Measurements from ENCODE around the gene RHEB. TPM values are rescaled to one million over a fixed set of nuclear protein-coding genes. Genes with fewer than 3 reads are reported as not detected.

RHEB gene
- total and polyA plus RNA-seq, 2 experiments from 2014 or later: 101 to 239 TPM

GRCh38 chr7:151451626-151452571 is 67.8 kb downstream of the RHEB start:
- DNase-seq (ENCODE audit: low spot score): no peak
- H3K27ac Mint-ChIP-seq: no peak overlapping the region
- peaks cover 14% of the 10 kb centered on the region for H3K36me3 Mint-ChIP-seq (ENCODE audit: low read depth)
- peaks cover 17% of the 10 kb centered on the region for H3K27me3 Mint-ChIP-seq (ENCODE audit: insufficient read depth, low read depth, poor library complexity)
- H3K4me3 Mint-ChIP-seq: no peak overlapping the region
- Histone ChIP-seq H3K27me3 (ENCODE audit: insufficient read depth) (peaks cover 12% of the 10 kb centered on the region), H3K9me2 (ENCODE audit: insufficient read depth) (peaks cover 3% of the 10 kb centered on the region; the same call in 1 of the 2 replicates), H3K36me3 (ENCODE audit: insufficient read depth) (no peaks in the 10 kb centered on the region), H3K27ac (ENCODE audit: low read depth) (no peak overlapping the region), H4K20me1 (replicated peaks; ENCODE audit: insufficient read depth) (no peaks in the 10 kb centered on the region), H3F3A (replicated peaks; ENCODE audit: low read depth) (0 out of 2 replicates have a peak, but pooled peaks cover 4% of the 10 kb centered on the region), H3K4me3 (no peak overlapping the region), H2AFZ (no peak overlapping the region), H3K4me1 (ENCODE audit: insufficient read depth) (peaks cover 24% of the 10 kb centered on the region), H3K79me2 (replicated peaks; ENCODE audit: insufficient read depth) (no peaks in the 10 kb centered on the region), H3K4me2 (no peak overlapping the region)
- TF ChIP-seq NANOG (IDR thresholded peaks at IDR 0.05; ENCODE audit: borderline replicate concordance): no peak
- no peak for TF ChIP-seq ZNF462 (CRISPR knock-in tag; IDR thresholded peaks at IDR 0.05)
- no peak for TF ChIP-seq JUNB (IDR thresholded peaks at IDR 0.05; ENCODE audit: unreplicated experiment)
- TF ChIP-seq CTCF (conservative IDR thresholded peaks at IDR 0.05; ENCODE audit: low read depth in 2 of 2): no peak
- no peak for TF ChIP-seq POLR2AphosphoS5 (IDR thresholded peaks at IDR 0.05; ENCODE audit: low read depth)
- TF ChIP-seq ZNF114 (CRISPR knock-in tag; IDR thresholded peaks at IDR 0.05): no peak
- TF ChIP-seq STAT1 (IDR thresholded peaks at IDR 0.05; ENCODE audit: unreplicated experiment): no peak
- TF ChIP-seq REST (IDR thresholded peaks at IDR 0.05; ENCODE audit: unreplicated experiment): no peak
- no peak for TF ChIP-seq EZH2 (IDR thresholded peaks at IDR 0.05; ENCODE audit: low read depth, unreplicated experiment)
- TF ChIP-seq ZNF331 (CRISPR knock-in tag; IDR thresholded peaks at IDR 0.05; ENCODE audit: low read depth): no peak
- TF ChIP-seq CREB1 (CRISPR knock-in tag; IDR thresholded peaks at IDR 0.05; ENCODE audit: low read depth): no peak
- H3K9me3 Mint-ChIP-seq: peaks cover 6% of the 10 kb centered on the region; the same call in 2 of the 3 replicates
- no peak for ATAC-seq
- peaks cover 39% of the 10 kb centered on the region for H3K4me1 Mint-ChIP-seq

Measured in GM23338 (cell line).